DMS 273 treated with DMSO at 0.1 percent for 48 hours (cell line): ENCODE results near the gene LRRC4B.
"Not testable (repeated sequence)": the region's sequence is repeated elsewhere in the genome, so short reads cannot be mapped to it uniquely, and the experiment has no call there.

Experiments
- DNase-seq: peaks from one replicate; lab custom pipeline; 2025; lab: John Stamatoyannopoulos, UW

Gene LRRC4B

GRCh38 chr19:50552540-50552939 lies 15.7 kb downstream of the LRRC4B start:
- no peak for DNase-seq

- no peak for DNase-seq
Measured at GRCh38 chr19:50551715-50552187, 16.5 kb downstream of the LRRC4B start.

- DNase-seq, result no peak
Measured at GRCh38 chr19:50551034-50551714, 17.1 kb downstream of the LRRC4B start.

- DNase-seq, result no peak
Measured at GRCh38 chr19:50550594-50550966, 17.7 kb downstream of the LRRC4B start.

GRCh38 chr19:50549927-50550593 lies 18.2 kb downstream of the LRRC4B start:
- no peak for DNase-seq

- no peak for DNase-seq
Measured at GRCh38 chr19:50549059-50549926, 18.9 kb downstream of the LRRC4B start.

- DNase-seq, result no peak
Measured at GRCh38 chr19:50548191-50549058, 19.8 kb downstream of the LRRC4B start.

- DNase-seq, result no peak
Measured at GRCh38 chr19:50547385-50548190, 20.6 kb downstream of the LRRC4B start.

GRCh38 chr19:50546527-50547221 lies 21.6 kb downstream of the LRRC4B start:
- no peak for DNase-seq

GRCh38 chr19:50542943-50543342 lies 25.3 kb downstream of the LRRC4B start:
- no peak for DNase-seq

GRCh38 chr19:50537769-50538230 lies 30.4 kb downstream of the LRRC4B start:
- peak; percentile 46 for DNase-seq

- no peak for DNase-seq
Measured at GRCh38 chr19:50537306-50537685, 30.9 kb downstream of the LRRC4B start.

- no peak for DNase-seq
Measured at GRCh38 chr19:50536662-50537305, 31.5 kb downstream of the LRRC4B start.

- no peak for DNase-seq
Measured at GRCh38 chr19:50535672-50536187, 32.5 kb downstream of the LRRC4B start.

GRCh38 chr19:50534478-50534877 lies 33.8 kb downstream of the LRRC4B start:
- no peak for DNase-seq

GRCh38 chr19:50532952-50533351 lies 35.3 kb downstream of the LRRC4B start:
- no peak for DNase-seq

- no peak for DNase-seq
Measured at GRCh38 chr19:50531171-50531612, 37.0 kb downstream of the LRRC4B start.

- not testable (repeated sequence) for DNase-seq
Measured at GRCh38 chr19:50528052-50528451, 40.2 kb downstream of the LRRC4B start.

- no peak for DNase-seq
Measured at GRCh38 chr19:50522881-50523280, 45.4 kb downstream of the LRRC4B start.
